ENCODE measurements around the gene TRMT61A. TPM values are rescaled to one million over a fixed set of nuclear protein-coding genes. Genes with fewer than 3 reads are reported as not detected.

The TRMT61A gene
- total and polyA plus RNA-seq, 2 donors (not counting 3 experiments of a cell fraction or from before 2014, with no cell fraction given) = 6.8 to 10.6 TPM

- Histone ChIP-seq H3K4me1 (ENCODE audit: control insufficient read depth, extremely low read depth, insufficient read depth, low read length) (no peaks in the 10 kb centered on the region), H3K4me2 (ENCODE audit: insufficient read depth, low read length) (no peak overlapping the region), H2AFZ (ENCODE audit: low read depth, low read length) (no peak overlapping the region), H3K36me3 (ENCODE audit: control insufficient read depth in 2 of 2, extremely low read depth in 1 of 2, insufficient read depth in 2 of 2, low read length in 2 of 2) (no peaks in the 10 kb centered on the region), H3K4me3 (replicated peaks in 1 of 3; ENCODE audit: insufficient read depth in 1 of 3, low read depth in 1 of 3, low read length in 3 of 3) (no peak overlapping the region), H3K27me3 (ENCODE audit: control insufficient read depth in 2 of 2, insufficient read depth in 2 of 2, low read length in 2 of 2) (no peaks in the 10 kb centered on the region), H3K9me1 (replicated peaks; ENCODE audit: control insufficient read depth, extremely low read depth, insufficient read depth, low read length) (no peaks in the 10 kb centered on the region), H3K9ac (replicated peaks; ENCODE audit: extremely low read depth, insufficient read depth, low read length) (no peak overlapping the region), H4K20me1 (replicated peaks; ENCODE audit: control insufficient read depth, extremely low read depth, insufficient read depth, low read length) (no peaks in the 10 kb centered on the region), H3K9me3 (replicated peaks; ENCODE audit: control insufficient read depth, insufficient read depth, low read length) (no peaks in the 10 kb centered on the region), H3K79me2 (ENCODE audit: control insufficient read depth, insufficient read depth, low read length) (no peaks in the 10 kb centered on the region), H3K27ac (ENCODE audit: insufficient read depth, low read depth, low read length) (no peak overlapping the region)
- FAIRE-seq (no peak), DNase-seq (ENCODE audit: low read depth, low spot score) (no peak)
- no peak for TF ChIP-seq MYC (IDR thresholded peaks at IDR 0.05; ENCODE audit: low read depth, low read length)
- no TSS peak for BruUV-seq (replicated peaks)
- ChIA-PET CTCF (interaction anchor here (1.7 to 3.7 kb wide), 2 partner anchors 9 to 21 kb away, joined by 6 to 17 read pairs; no protein-coding TSS in a partner anchor), POLR2A (no interaction called here)
- dilution Hi-C loops (cut with MboI; ENCODE audit: extremely low pct_ligation_motif_present, low sequenced_read_pairs) = no loop called here
- intact Hi-C loops (cut with micrococcal nuclease) = no loop called here
Measured at GRCh38 chr14:103539056-103539825, 10.2 kb downstream of the TRMT61A start.

- H3K4me3 ChIP-seq (replicated peaks in 1 of 3; ENCODE audit: insufficient read depth in 1 of 3, low read depth in 1 of 3, low read length in 3 of 3) = no peak overlapping the region
- no peaks in the 10 kb centered on the region for H3K9me1 ChIP-seq (replicated peaks; ENCODE audit: control insufficient read depth, extremely low read depth, insufficient read depth, low read length)
- no peaks in the 10 kb centered on the region for H3K27me3 ChIP-seq (ENCODE audit: control insufficient read depth in 2 of 2, insufficient read depth in 2 of 2, low read length in 2 of 2)
- no peaks in the 10 kb centered on the region for H3K36me3 ChIP-seq (ENCODE audit: control insufficient read depth in 2 of 2, extremely low read depth in 1 of 2, insufficient read depth in 2 of 2, low read length in 2 of 2)
- dilution Hi-C loops (cut with MboI; ENCODE audit: extremely low pct_ligation_motif_present, low sequenced_read_pairs) = no loop called here
- H3K9ac ChIP-seq (replicated peaks; ENCODE audit: extremely low read depth, insufficient read depth, low read length) = no peak overlapping the region
- TF ChIP-seq MYC (IDR thresholded peaks at IDR 0.05; ENCODE audit: low read depth, low read length) (no peak), MAX (IDR thresholded peaks at IDR 0.05; ENCODE audit: insufficient read depth, insufficient read length) (no peak), GATA2 (IDR thresholded peaks at IDR 0.05; ENCODE audit: insufficient read depth, insufficient read length, low read depth, low read length) (no peak), POLR2A (IDR thresholded peaks at IDR 0.05; ENCODE audit: low read depth, low read length) (no peak), CTCF (IDR thresholded peaks at IDR 0.05; ENCODE audit: extremely low read depth in 1 of 2, insufficient read depth in 1 of 2, low read depth in 1 of 2, low read length in 2 of 2) (no peak), EZH2 (IDR thresholded peaks at IDR 0.05; ENCODE audit: borderline replicate concordance, low read depth, low read length, severe bottlenecking) (no peak), JUN (IDR thresholded peaks at IDR 0.05; ENCODE audit: borderline replicate concordance, insufficient read depth, insufficient read length, low read depth) (no peak), FOS (IDR thresholded peaks at IDR 0.05; ENCODE audit: borderline replicate concordance, insufficient read depth, low read length) (no peak), POLR2AphosphoS5 (IDR thresholded peaks at IDR 0.05; ENCODE audit: insufficient read depth, low read depth, low read length) (no peak)
- H4K20me1 ChIP-seq (replicated peaks; ENCODE audit: control insufficient read depth, extremely low read depth, insufficient read depth, low read length) = no peaks in the 10 kb centered on the region
- intact Hi-C loops (cut with micrococcal nuclease) = no loop called here
- BruUV-seq (replicated peaks) = no TSS peak
- H3K4me1 ChIP-seq (ENCODE audit: control insufficient read depth, extremely low read depth, insufficient read depth, low read length) = no peaks in the 10 kb centered on the region
- no peaks in the 10 kb centered on the region for H3K79me2 ChIP-seq (ENCODE audit: control insufficient read depth, insufficient read depth, low read length)
- no peaks in the 10 kb centered on the region for H3K9me3 ChIP-seq (replicated peaks; ENCODE audit: control insufficient read depth, insufficient read depth, low read length)
- no peak for FAIRE-seq
- H3K27ac ChIP-seq (ENCODE audit: insufficient read depth, low read depth, low read length) = no peak overlapping the region
- no peak overlapping the region for H3K4me2 ChIP-seq (ENCODE audit: insufficient read depth, low read length)
- CTCF ChIA-PET = interaction anchor here (1.4 to 14.4 kb wide), 3 partner anchors 22 to 41 kb away, joined by 4 to 209 read pairs (median 14); partner anchors contain the start of gene CKB
- no peak for DNase-seq (ENCODE audit: low read depth, low spot score)
- POLR2A ChIA-PET = interaction anchor here (0.6 kb wide), 1 partner anchor 12 kb away, joined by 3 read pairs; the partner anchor contains the start of gene TRMT61A
- H2AFZ ChIP-seq (ENCODE audit: low read depth, low read length) = no peak overlapping the region
Measured at GRCh38 chr14:103540821-103541708, 12.1 kb downstream of the TRMT61A start.
